IMR-90 (cell line): ENCODE data around the gene RAB5B.

Experiments
- BHLHE40 ChIP-seq: fragments of 150-350 bp; IDR thresholded peaks from 2 replicates; pipeline ENCODE4 v1.6.1; 2016; ENCODE audit warnings: mild to moderate bottlenecking, low read depth, low read length
- CTCF ChIP-seq: conservative IDR thresholded peaks from 2 replicates; pipeline ENCODE4 v1.5.1; 2012; ENCODE audit warnings: mild to moderate bottlenecking, low read depth, low read length, improper control_type of control experiment
- MAFK ChIP-seq: IDR thresholded peaks from 2 replicates; pipeline ENCODE4 v1.6.1; 2012; ENCODE audit warnings: low read depth, low read length, improper control_type of control experiment
- POLR2A ChIP-seq: IDR thresholded peaks from 2 replicates; pipeline ENCODE4 v1.6.1; 2012; ENCODE audit warnings: mild to moderate bottlenecking, low read depth, low read length
- RAD21 ChIP-seq: IDR thresholded peaks from 2 replicates; pipeline ENCODE4 v1.6.1; 2012; ENCODE audit warnings: low read length, improper control_type of control experiment
- RFX5 ChIP-seq: IDR thresholded peaks from 2 replicates; pipeline ENCODE4 v1.8.0; 2012; ENCODE audit warnings: low read depth, mild to moderate bottlenecking, low read length, moderate library complexity
- TF ChIP-seq, protein P1 (sequence below): fragments of 150-350 bp; IDR thresholded peaks from 2 replicates; pipeline ENCODE4 v1.6.1; 2017; ENCODE audit warnings: mild to moderate bottlenecking, antibody characterized with exemption, low read length, low read depth

DNA sequence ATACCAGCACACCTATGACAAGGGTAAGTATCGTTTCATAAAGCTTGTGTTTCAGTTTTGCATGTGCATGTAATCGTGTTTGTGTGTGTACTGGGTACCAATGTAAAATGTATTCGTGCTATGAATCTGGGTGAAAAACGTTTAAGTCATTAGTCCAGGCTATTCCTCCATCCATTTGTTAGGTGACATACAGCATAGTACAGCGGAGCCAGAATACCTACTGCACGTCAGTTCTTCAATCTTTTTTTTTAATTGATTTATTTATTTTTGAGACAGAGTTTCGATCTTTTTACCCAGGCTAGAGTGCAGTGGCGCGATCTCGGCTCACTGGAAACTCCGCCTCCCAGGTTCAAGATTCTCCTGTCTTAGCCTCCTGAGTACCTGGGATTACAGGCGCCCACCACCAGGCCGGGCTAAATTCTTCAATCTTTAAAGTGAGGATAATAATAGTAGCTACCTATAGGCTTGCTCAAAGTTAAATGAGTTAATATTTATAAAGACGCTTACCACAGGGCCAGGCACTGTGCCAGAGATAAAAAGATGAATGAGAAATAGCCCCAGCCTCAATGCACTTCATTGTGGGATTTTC, 67.2 kb downstream of the RAB5B start:
- TF ChIP-seq CTCF (no peak), POLR2A (no peak), BHLHE40 (no peak), MAFK (no peak), RFX5 (no peak), RAD21 (no peak)
- TF ChIP-seq, protein P1, sequence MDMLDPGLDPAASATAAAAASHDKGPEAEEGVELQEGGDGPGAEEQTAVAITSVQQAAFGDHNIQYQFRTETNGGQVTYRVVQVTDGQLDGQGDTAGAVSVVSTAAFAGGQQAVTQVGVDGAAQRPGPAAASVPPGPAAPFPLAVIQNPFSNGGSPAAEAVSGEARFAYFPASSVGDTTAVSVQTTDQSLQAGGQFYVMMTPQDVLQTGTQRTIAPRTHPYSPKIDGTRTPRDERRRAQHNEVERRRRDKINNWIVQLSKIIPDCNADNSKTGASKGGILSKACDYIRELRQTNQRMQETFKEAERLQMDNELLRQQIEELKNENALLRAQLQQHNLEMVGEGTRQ = no peak
